Gastroesophageal sphincter (tissue), 4 donors: ENCODE data around the gene HS6ST3. TPM values are rescaled to one million over a fixed set of nuclear protein-coding genes. Genes with fewer than 3 reads are reported as not detected.

Experiments used
- ATAC-seq: fragments of 150-250 bp; one replicate; pipeline ENCODE4 v1.9.1; 2016; ENCODE audit warnings: mild to moderate bottlenecking, moderate library complexity
- H3K27ac ChIP-seq, 4 donors: fragments of 200-600 bp; sonication (generic) in 3 of 4; 1 replicate in 3 of 4; 2 replicates in 1 of 4; pipeline ENCODE4 v1.5.1; 2016 to 2019
- H3K27me3 ChIP-seq: fragments of 200-600 bp; sonication (generic); one replicate; pipeline ENCODE4 v1.5.1; 2019
- H3K36me3 ChIP-seq, 2 donors: fragments of 200-600 bp; sonication (generic); one replicate each; pipeline ENCODE4 v1.5.1; 2019; ENCODE audit warnings: control low read depth in 1 of 2
- H3K4me1 ChIP-seq, 3 donors: fragments of 200-600 bp; sonication (generic); 1 replicate in 2 of 3; 2 replicates in 1 of 3; pipeline ENCODE4 v1.5.1; 2016 to 2019; ENCODE audit warnings: control low read depth in 2 of 3
- H3K4me3 ChIP-seq, 2 donors: fragments of 200-600 bp; sonication (generic); one replicate each; pipeline ENCODE4 v1.5.1; 2019; ENCODE audit warnings: mild to moderate bottlenecking in 1 of 2, moderate library complexity in 1 of 2
- H3K9me3 ChIP-seq, 3 donors: fragments of 200-600 bp; sonication (generic); one replicate each; pipeline ENCODE4 v1.5.1; 2017 to 2019; ENCODE audit warnings: control low read depth in 2 of 3
- CTCF ChIP-seq, 4 experiments: fragments of 200-600 bp in 2 of 4; fragments of 450-650 bp in 2 of 4; sonication (generic) in 1 of 4; IDR thresholded peaks; one replicate each; pipeline ENCODE4 v1.5.1; 2017 to 2019; ENCODE audit warnings: antibody characterized with exemption in 4 of 4, mild to moderate bottlenecking in 2 of 4, moderate library complexity in 2 of 4
- EP300 ChIP-seq: sonication (generic); formaldehyde crosslinking; IDR thresholded peaks from one replicate; pipeline ENCODE4 v1.6.1; 2017; ENCODE audit warnings: antibody characterized with exemption, mild to moderate bottlenecking
- POLR2A ChIP-seq, 2 donors: fragments of 450-650 bp; IDR thresholded peaks; one replicate each; pipeline ENCODE4 v1.6.1; 2017; ENCODE audit warnings: antibody characterized with exemption in 2 of 2, mild to moderate bottlenecking in 2 of 2, moderate library complexity in 1 of 2
- POLR2AphosphoS5 ChIP-seq: sonication (generic); formaldehyde crosslinking; IDR thresholded peaks from one replicate; pipeline ENCODE4 v1.6.1; 2017; ENCODE audit warnings: antibody characterized with exemption
- WGBS, 2 donors: methylation state at CpG; one replicate each; pipeline ENCODE4 v1.1.5; 2018; ENCODE audit warnings: low coverage in 1 of 2; 5-methylcytosine and 5-hydroxymethylcytosine counted together
- total RNA-seq, 4 donors: library from RNA; depleted of rRNA; stranded (reverse); fragments of >200 nt; gene quantifications; one replicate each; pipeline ENCODE4 v1.1.0, GENCODE V29; 2016

The HS6ST3 gene
- total RNA-seq, 4 donors from 2014 or later, result 3.4 to 13.2 (median 5.2) TPM

DNA sequence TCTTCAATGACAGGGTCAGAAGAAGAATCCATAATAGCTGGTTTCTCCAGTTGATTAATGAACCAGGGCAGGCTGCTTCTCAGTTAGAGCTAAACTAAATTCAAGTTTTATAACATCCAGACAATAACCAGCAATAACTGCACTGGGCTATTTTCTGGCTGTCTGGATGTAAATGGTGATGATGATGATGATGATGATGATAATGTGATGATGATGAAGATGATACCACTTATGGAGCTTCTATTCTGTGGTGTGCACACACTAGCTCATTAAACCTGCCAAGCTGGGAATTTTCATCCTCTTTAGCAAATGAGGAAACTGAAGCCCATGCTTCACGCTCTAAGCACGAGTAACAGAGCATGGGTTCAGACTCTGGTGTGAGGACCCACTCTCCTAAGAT, 772.2 kb downstream of the HS6ST3 start:
- Histone ChIP-seq H3K9me3 (peaks cover 0 to 9% (median 0%) of the 10 kb centered on the region in 3 donors), H3K4me3 (no peak overlapping the region), H3K27ac (no peak overlapping the region), H3K4me1 (no peaks in the 10 kb centered on the region), H3K27me3 (no peaks in the 10 kb centered on the region), H3K36me3 (no peaks in the 10 kb centered on the region)
- ATAC-seq, result no peak
- TF ChIP-seq POLR2AphosphoS5, result no peak
- TF ChIP-seq CTCF (IDR thresholded peaks at IDR 0.05), result no peak
- no peak for TF ChIP-seq EP300
- no peak for TF ChIP-seq POLR2A (IDR thresholded peaks at IDR 0.05)
- 87% methylated on average over 2 of the region's 2 CpGs; no CpG with 5 or more reads in 1 of the 2 donors for WGBS, 2 donors

- WGBS, 2 donors, result 29% methylated on average over 1 of the region's 1 CpG; no CpG with 5 or more reads in 1 of the 2 donors
- no peak for ATAC-seq
- no peak for TF ChIP-seq EP300
- no peak for TF ChIP-seq CTCF (IDR thresholded peaks at IDR 0.05)
- TF ChIP-seq POLR2AphosphoS5, result no peak
- TF ChIP-seq POLR2A (IDR thresholded peaks at IDR 0.05), result no peak
These were observed 773.1 kb downstream of the HS6ST3 start for GRCh38 chr13:96862999-96863398.

DNA sequence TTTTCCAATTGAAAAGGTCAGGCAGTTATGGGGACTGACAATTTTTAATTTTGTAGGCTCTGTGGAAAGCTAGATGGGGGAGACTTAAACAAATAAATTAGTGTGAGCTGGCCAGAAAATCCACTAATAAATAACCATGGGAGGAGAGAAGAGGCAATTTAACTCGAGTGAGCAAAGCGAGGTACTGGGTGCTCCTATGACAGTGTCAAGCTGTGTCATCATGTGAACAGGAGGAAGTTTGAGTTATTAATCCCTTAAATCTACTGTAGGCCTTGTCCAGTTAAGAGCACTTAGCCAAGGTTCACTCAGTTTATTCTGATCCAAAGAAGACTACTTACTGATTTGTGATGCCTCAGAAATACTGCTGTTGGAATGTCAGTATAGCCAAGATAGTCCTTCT, 781.6 kb downstream of the HS6ST3 start:
- 76% methylated on average over 2 of the region's 2 CpGs; no CpG with 5 or more reads in 1 of the 2 donors for WGBS, 2 donors
- no peak overlapping the region for H3K27ac ChIP-seq
- H3K36me3 ChIP-seq, result no peaks in the 10 kb centered on the region
- no peak for TF ChIP-seq POLR2AphosphoS5
- no peak for TF ChIP-seq CTCF (IDR thresholded peaks at IDR 0.05)
- no peak for TF ChIP-seq POLR2A (IDR thresholded peaks at IDR 0.05)
- TF ChIP-seq EP300, result no peak
- no peaks in the 10 kb centered on the region for H3K9me3 ChIP-seq
- ATAC-seq, result no peak
- H3K4me3 ChIP-seq, result no peak overlapping the region
- no peaks in the 10 kb centered on the region for H3K27me3 ChIP-seq
- H3K4me1 ChIP-seq, result no peaks in the 10 kb centered on the region

More at GRCh38 chr13:96862999-96863398, 773.1 kb downstream of the HS6ST3 start:
- no peaks in the 10 kb centered on the region for H3K27me3 ChIP-seq
- H3K4me3 ChIP-seq, result no peak overlapping the region
- H3K27ac ChIP-seq, result no peak overlapping the region
- peaks cover 0 to 9% (median 0%) of the 10 kb centered on the region in 3 donors for H3K9me3 ChIP-seq
- H3K36me3 ChIP-seq, result no peaks in the 10 kb centered on the region
- no peaks in the 10 kb centered on the region for H3K4me1 ChIP-seq

DNA sequence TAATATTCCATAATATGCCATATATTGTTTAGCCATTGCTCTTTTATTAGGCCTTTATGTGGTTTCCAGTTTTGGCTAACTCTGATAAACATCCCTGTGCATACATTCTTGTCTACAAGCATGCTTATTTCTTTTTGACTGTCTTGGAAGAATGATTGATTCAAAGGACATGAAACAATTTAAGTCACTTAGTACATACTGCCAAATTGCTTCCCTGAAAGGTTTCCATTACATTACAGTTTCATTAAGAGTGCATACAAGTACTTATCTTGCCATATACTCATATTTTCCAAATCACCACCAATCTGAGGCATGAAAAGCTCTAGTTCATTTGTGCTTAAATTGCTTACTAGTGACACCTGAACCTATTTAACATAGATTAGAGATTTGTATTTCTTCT, 790.5 kb downstream of the HS6ST3 start:
- Histone ChIP-seq H3K4me3 (no peak overlapping the region), H3K27me3 (no peaks in the 10 kb centered on the region), H3K4me1 (no peaks in the 10 kb centered on the region), H3K27ac (no peak overlapping the region), H3K36me3 (no peaks in the 10 kb centered on the region), H3K9me3 (no peaks in the 10 kb centered on the region)
- ATAC-seq, result no peak
- TF ChIP-seq POLR2AphosphoS5 (no peak), CTCF (IDR thresholded peaks at IDR 0.05) (no peak), POLR2A (IDR thresholded peaks at IDR 0.05) (no peak), EP300 (no peak)

Other genes with a start within 250 kb of the HS6ST3 start
- gene UGGT2, start 36.7 kb upstream of the HS6ST3 start, total RNA-seq, result 10 to 100 TPM; 20.9 to 58.8 (median 40.0) TPM